SK-N-SH (cell line): ENCODE results near the gene SMAD4.

ENCODE experiments used
- CHD2 ChIP-seq: fragments of 150-350 bp; IDR thresholded peaks from 2 replicates; pipeline ENCODE4 v1.6.1; 2018; ENCODE audit warnings: low read length; ENCODE audit not compliant: partially characterized antibody
- ELF1 ChIP-seq: IDR thresholded peaks from 2 replicates; pipeline ENCODE4 v1.4.0; 2012
- EP300 ChIP-seq, 2 experiments: IDR thresholded peaks; 2 replicates each; pipeline versions ENCODE4 v1.4.0 to v1.6.1; 2012; ENCODE audit warnings: borderline replicate concordance in 1 of 2, low read depth in 1 of 2, low read length in 1 of 2
- EZH2phosphoT487 ChIP-seq: fragments of 200-600 bp; sonication (generic); IDR thresholded peaks from 2 replicates; pipeline ENCODE4 v1.6.1; 2017; ENCODE audit warnings: low read depth, mixed run types, mild to moderate bottlenecking, antibody characterized with exemption, moderate library complexity, borderline replicate concordance
- GABPA ChIP-seq: IDR thresholded peaks from 2 replicates; pipeline ENCODE4 v1.4.0; 2012; ENCODE audit warnings: low read depth, mild to moderate bottlenecking
- JUND ChIP-seq: IDR thresholded peaks from 2 replicates; pipeline ENCODE4 v1.4.0; 2012
- MAX ChIP-seq: IDR thresholded peaks from 2 replicates; pipeline ENCODE4 v1.4.0; 2012; ENCODE audit warnings: low read depth
- POLR2AphosphoS5 ChIP-seq: IDR thresholded peaks from 2 replicates; pipeline ENCODE4 v1.6.1; 2012; ENCODE audit warnings: low read depth, low read length
- RFX5 ChIP-seq: IDR thresholded peaks from 2 replicates; pipeline ENCODE4 v1.6.1; 2012; ENCODE audit warnings: mild to moderate bottlenecking, improper control_type of control experiment, low read length
- TCF12 ChIP-seq: IDR thresholded peaks from 2 replicates; pipeline ENCODE4 v1.4.0; 2012
- TF ChIP-seq, protein P1 (sequence below): fragments of 200-600 bp; sonication (generic); IDR thresholded peaks from 2 replicates; pipeline ENCODE4 v1.6.1; 2017; ENCODE audit warnings: antibody characterized with exemption, mild to moderate bottlenecking, moderate library complexity

DNA sequence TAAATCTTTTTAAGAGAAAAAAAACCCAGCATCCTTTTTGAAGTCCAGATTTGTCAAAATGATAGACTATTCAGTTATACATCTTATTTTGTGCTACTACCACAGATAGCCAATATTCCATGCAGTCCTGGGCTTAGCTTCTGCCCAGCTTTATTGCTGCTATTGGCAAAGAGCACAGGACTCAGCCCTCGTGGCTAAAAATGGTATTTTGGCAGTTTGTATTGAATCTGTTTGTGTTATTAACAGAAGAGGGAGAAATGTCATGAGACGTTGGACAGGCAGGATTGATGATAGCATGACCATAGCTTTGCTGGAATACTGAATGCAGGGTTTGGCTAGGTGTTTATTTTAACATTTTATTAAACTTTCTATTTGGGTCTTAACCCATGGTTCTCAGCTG lies 42.8 kb upstream of the SMAD4 start:
- TF ChIP-seq, protein P1, sequence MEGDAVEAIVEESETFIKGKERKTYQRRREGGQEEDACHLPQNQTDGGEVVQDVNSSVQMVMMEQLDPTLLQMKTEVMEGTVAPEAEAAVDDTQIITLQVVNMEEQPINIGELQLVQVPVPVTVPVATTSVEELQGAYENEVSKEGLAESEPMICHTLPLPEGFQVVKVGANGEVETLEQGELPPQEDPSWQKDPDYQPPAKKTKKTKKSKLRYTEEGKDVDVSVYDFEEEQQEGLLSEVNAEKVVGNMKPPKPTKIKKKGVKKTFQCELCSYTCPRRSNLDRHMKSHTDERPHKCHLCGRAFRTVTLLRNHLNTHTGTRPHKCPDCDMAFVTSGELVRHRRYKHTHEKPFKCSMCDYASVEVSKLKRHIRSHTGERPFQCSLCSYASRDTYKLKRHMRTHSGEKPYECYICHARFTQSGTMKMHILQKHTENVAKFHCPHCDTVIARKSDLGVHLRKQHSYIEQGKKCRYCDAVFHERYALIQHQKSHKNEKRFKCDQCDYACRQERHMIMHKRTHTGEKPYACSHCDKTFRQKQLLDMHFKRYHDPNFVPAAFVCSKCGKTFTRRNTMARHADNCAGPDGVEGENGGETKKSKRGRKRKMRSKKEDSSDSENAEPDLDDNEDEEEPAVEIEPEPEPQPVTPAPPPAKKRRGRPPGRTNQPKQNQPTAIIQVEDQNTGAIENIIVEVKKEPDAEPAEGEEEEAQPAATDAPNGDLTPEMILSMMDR, result no peak
- no peak for TF ChIP-seq EZH2phosphoT487
- TF ChIP-seq RFX5, result no peak
- no peak for TF ChIP-seq MAX
- TF ChIP-seq POLR2AphosphoS5, result no peak
- TF ChIP-seq GABPA, result no peak
- no peak for TF ChIP-seq CHD2
- no peak for TF ChIP-seq ELF1
- TF ChIP-seq TCF12, result no peak
- TF ChIP-seq EP300 (IDR thresholded peaks at IDR 0.05; ENCODE audit: borderline replicate concordance in 1 of 2, low read depth in 1 of 2, low read length in 1 of 2), result no peak
- TF ChIP-seq JUND, result no peak
